Measurements from ENCODE around the gene MNX1. TPM values are rescaled to one million over a fixed set of nuclear protein-coding genes. Genes with fewer than 3 reads are reported as not detected.

MNX1 gene
- under 1 TPM in 1 of 3 donors, not detected in 2; 0.10 TPM for polyA plus RNA-seq (ENCODE audit: insufficient read length in 3 of 3)

DNA sequence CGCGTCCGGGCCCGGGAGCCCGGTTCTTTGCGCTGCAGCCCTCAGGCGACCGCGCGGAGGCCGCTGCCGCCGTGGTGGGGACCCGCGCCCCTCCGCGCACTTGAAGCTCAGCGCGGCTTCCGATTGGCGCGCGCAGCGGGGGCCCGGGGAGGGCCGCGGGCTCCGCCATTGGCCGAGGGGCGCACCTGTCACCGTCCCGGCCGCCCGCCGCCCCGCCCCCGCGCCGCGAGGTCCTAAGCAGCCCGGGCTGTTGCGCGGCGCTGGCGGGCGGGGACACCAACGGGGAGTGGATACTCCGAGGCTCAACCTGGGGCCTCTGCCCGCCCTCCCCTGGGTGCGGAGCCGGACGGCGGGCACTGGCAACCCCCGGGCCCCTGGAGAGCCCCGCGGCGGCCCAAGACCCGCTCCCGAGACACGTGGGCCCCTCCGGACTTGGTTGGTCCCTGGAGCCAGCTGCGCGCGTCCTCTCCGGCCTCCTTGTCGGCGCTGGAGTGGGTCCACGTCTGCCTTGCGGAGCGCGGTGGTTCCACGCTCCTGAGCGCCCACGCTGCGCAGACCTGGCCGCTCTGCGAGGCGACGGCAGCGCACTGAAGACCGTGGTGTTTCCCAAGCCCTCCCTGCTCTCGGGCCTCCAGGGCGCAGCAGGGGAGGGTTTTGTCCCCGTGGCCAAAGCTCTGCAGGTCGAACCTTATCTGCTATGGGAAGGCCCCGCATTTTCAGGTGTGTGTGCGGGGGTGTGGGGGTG is at the start of gene MNX1:
MNX1 (minus strand) TSS at position 76 of the 745 bp plus-strand sequence. CDS start 313 bp downstream, outside the sequence.
- no peak for DNase-seq (ENCODE audit: low read depth in 3 of 3, low spot score in 2 of 3)

DNA sequence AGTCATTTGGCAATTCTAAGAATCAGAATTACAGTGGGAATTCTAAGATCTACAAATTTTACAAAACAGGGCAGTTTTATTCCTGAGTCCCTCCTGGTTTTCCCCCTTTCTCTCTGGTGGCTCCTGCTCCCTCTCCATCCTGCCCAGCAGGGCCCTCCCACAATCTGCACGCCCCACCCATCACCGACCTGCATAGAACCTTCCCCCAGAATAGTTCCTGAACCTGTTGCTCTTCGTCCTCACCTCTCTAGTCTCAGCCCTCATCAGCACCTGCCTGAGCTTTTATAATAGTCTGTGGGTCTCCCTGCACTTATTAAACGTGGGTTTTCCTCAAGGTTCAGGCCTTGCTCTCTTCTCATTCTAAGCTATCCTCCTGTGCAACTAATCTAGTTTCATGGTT is 49.1 kb upstream of the MNX1 start:
- DNase-seq (ENCODE audit: low read depth in 3 of 3, low spot score in 2 of 3), result no peak

DNA sequence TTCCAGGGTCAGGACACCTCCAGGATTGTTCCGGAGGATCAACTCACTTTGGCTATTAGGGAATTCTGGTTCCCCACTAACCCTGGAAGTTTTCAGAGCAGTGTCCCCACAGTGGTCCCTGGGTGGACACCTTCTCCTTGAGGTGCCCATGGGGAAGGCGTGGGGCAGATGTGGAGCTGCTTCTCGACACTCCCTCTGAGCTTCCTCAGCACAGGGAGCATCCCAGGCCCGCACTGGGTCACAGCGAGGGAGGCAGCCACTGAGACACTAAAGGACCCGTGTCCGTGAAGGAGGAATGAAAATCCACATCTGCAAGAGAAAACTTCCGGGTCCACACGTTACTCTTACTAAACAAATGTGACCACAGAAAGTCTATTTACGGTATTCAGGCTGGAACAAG is 48.2 kb upstream of the MNX1 start:
- no peak for DNase-seq (ENCODE audit: low read depth in 3 of 3, low spot score in 2 of 3)

DNA sequence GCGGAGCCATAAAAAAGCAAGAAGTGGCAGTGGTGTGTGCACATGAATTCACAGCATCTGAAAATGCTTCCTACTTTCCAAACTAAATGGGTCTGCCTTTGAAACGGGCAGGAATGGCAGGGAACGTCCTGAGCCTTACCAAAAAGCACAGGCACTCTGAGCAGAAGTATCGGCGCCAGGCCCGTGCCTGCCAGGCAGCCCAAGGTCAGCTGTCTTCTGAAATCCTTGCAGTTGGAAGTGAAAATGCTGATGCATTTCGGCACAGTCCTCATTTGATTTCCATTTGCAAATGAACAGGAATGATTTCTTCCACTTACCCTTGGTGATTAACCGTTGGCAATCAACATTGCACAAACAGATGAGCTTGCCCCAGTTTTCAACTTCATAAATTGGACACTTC is 47.6 kb upstream of the MNX1 start:
- no peak for DNase-seq (ENCODE audit: low read depth in 3 of 3, low spot score in 2 of 3)

DNA sequence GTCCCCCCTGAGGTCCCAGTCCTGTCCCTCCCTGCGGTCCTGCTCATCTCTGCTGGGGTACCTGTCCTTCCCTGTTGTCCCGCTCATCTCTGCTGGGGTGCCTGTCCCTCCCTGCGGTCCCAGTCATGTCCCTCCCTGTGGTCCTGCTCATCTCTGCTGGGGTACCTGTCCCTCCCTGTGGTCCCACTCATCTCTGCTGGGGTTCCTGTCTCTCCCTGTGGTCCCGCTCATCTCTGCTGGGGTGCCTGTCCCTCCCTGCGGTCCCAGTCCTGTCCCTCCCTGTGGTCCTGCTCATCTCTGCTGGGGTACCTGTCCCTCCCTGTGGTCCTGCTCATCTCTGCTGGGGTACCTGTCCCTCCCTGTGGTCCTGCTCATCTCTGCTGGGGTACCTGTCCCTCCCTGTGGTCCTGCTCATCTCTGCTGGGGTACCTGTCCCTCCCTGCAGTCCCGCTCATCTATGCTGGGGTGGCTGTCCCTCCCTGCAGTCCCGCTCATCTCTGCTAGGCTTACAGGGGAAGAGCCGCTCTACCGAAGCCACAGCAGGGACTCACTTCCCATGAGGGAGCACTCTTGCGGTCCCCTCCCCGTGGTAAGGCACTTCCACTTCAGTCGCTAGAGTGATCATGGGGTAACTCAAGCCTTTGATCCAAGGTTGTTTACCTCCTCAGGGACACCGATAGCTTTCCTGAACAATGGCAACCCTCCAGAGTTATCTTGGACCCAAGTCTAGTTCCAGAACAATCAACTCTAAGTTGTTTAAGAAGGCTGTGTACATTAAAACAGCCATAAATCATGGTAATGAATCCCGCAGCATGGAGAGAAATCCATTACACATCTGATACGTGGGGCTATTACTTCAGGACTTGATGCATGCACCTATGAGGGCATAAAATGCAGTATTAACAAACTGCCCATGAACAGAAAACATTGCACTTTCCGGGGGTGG is 46.8 kb upstream of the MNX1 start:
- DNase-seq (ENCODE audit: low read depth in 3 of 3, low spot score in 2 of 3), result no peak

DNA sequence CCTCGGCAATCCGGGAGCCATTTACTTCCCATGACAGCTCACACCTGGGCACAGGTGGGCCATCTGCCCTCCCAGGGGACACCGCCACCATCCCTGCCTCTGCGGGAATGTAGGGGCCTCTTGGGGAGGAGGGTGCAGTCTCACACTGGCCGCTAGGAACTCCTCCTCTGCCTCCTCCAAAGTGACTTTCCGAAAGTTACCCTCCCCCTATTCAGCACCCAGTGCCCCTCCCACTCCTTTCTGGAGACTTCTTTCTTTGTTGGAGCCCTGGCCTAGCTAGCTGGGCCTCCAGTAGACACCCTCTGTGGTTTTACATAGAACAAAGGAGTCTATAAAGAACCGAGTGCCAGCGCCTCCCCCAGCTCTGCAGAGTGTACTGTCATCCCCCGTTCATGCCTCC is 45.8 kb upstream of the MNX1 start:
- no peak for DNase-seq (ENCODE audit: low read depth in 3 of 3, low spot score in 2 of 3)

DNA sequence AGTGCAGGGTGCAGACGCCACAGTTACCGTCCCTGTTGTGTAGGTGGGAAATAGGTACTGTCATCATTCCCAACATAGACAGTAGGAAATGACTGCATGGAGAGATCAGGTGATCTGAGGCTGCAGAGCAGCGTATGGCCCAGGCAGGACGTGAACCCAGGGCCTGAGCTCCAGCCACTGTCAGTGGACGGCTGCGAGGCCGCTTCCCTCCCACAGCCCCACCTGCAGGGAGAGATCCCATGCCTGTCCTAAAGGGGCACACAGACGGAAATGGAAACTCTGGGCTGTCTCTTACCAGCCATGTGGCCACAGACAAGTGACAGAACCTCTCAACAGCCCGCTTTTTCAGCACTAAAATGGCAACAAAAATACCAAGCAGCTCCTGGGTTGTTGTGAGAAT is 44.5 kb upstream of the MNX1 start:
- DNase-seq (ENCODE audit: low read depth in 3 of 3, low spot score in 2 of 3), result no peak

DNA sequence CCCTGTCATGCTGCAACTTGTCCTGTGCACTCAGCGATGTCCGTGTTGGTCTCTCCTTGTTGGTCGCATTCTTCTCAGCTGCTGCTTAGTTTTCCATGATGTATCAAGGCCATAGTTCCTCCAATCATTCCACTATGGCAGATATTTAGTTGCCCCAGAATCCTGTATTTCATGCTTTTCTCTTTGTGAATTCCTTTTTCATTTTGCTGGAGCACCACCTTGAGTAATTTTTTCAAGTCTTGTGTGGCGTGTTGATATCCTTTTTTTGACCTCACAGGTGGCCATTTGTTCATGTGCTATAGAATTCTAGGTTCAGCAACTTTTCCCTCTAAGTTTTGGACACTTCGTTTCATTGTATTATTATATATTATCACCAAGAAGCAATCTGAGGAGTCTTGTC is 42.7 kb upstream of the MNX1 start:
- DNase-seq (ENCODE audit: low read depth in 3 of 3, low spot score in 2 of 3), result no peak

DNA sequence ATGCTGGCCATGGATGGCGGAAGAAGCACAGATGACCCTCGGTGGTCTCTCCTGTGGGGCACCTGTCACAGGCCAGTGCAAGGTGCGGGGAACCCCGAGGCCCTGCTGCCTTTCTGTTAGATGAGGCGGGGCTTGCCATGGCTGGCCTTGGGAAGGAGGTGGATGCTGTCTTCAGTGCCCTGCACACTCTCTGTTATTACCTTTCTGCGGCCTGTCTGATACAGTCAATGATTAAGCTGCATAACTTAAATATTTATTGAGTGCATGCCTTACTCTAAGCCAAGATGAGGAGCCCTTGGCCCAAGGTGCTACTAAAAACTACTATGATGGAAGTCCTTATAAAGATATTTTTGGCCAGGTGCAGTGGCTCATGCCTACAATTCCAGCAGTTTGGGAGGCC is 36.7 kb upstream of the MNX1 start:
- DNase-seq (ENCODE audit: low read depth in 3 of 3, low spot score in 2 of 3), result no peak

DNA sequence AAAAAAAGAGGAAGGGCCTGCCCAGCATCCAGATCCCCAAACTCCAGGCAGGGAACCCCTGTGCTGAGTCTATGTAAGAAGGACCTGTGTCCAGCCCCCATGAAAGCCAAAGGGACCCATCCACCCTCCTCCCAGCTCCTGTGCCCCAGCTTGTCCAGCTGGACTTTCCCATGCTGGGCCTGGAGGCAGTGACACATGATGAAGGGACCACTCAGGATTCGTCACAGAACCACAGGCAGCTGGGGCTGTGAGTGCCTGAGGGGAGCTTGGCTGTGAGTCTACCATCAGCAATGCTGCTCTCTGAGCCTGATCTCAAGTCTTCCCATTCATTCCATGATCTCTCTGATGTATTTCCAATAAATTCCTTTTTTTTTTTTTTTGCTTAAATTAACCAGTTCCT is 36.2 kb upstream of the MNX1 start:
- DNase-seq (ENCODE audit: low read depth in 3 of 3, low spot score in 2 of 3), result no peak

DNA sequence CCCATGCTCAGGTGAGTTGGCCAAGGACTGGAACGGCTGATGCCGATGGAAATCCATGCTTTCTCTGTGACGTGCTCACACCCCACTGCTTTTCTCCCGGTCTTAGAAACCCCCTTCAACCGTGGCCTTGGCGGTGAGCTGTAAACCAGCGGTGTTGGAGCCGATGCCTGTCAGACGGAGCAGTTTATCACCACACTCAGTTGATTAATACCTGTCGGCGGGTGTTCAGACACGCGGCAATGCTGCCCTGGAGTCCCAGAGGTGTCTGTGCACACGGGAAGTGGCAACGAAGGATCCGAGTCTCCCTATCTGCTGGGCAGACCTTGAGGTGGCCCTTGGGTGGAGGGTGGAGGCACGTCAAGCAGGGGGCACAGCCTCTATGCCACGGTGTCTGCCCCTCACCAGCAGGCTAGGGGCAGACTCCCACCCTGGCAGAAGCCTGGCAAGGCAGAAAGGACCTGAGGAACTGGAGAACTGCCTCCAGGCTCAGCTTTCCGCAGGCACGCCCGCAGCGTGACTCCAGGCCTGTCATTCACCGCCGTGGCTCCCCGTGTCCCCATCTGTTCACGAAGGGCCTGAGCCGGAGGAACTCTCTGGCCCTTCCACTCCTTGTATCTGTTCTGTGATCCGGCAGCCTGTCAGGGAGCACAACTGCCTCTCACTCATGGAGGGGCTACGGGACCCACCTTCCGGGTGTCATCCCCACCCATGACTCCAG is 34.6 kb upstream of the MNX1 start:
- DNase-seq (ENCODE audit: low read depth in 3 of 3, low spot score in 2 of 3), result no peak

DNA sequence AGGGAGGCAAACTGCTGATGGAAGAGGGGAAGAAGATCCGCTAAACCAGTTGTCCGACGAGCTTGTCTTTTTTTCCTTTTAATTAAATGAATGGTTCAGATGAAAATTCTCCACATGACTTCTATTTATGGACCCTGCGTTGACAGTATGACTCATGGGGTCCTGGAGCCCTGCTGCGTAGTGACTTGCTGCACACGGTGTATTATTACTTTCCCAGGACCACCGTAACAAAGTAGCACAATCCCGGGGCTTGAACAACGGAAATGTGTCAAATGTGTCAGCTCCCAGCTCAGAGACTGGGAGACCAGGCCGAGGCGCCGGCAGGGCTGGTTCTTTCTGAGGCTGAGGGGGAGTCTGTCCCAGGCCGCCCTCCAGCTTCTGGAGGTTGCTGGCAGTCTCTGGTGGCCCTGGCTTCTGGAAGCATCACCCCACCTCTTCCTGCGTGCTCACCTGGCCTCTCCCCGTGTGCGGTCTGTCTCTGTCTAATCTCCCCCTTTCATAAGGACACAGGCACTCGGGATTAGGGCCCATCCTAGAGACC is 33.8 kb upstream of the MNX1 start:
- DNase-seq (ENCODE audit: low read depth in 3 of 3, low spot score in 2 of 3), result no peak

DNA sequence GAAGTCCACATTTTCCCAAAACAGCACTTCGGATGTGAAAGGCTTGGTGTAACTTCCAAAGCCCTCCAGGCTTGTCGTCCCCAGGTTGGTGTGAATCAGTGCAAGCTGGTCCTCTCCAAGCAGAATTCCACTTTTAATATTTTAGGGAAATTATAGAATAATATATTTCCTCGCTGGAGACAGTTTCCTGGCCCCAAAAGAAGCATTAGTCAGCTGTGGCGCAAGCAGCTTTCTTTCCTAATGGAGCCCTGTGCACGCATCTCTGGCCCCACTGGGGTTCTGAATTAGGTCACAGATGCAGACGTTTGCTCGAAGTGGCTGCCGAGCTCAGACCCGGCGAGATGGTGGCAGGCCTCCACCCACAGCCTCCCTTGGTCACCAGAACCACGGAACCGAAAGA is 33.3 kb upstream of the MNX1 start:
- DNase-seq (ENCODE audit: low read depth in 3 of 3, low spot score in 2 of 3), result no peak

DNA sequence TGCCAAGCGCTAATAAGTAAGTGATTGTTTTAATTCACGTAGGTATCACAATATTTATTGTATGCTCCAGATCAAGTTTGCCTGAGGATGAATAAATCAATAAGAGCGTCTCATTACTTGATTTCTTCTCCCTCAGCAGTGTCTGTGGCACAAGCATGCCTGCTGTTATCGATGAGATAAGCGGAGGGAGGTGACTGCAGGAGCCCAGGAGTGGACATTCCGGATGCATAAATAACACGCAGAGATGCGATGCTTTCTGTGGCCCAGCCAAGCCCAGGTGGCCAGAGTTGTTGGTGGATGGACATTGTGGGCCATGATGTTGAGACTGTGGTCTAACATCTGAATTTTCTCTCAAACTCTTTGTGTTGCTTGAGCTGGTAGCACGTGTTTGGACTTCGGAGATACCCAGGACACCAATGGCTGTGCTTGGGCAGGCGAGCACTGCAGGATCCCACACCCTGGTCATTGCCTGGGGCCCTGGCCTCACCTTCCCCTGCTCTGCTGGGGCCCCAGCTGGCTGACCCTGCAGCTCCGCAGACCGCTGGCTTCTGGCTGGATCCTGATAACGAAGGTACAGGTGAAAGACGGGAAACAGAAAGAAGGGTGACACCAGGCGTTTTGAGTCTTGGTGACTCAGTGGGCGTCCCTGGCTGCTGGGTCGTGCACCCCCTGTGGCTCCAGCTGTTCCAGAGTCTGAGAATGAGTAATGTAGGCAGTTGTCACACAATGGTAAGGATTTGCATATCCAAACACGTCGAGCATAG is 31.2 kb upstream of the MNX1 start:
- no peak for DNase-seq (ENCODE audit: low read depth in 3 of 3, low spot score in 2 of 3)

DNA sequence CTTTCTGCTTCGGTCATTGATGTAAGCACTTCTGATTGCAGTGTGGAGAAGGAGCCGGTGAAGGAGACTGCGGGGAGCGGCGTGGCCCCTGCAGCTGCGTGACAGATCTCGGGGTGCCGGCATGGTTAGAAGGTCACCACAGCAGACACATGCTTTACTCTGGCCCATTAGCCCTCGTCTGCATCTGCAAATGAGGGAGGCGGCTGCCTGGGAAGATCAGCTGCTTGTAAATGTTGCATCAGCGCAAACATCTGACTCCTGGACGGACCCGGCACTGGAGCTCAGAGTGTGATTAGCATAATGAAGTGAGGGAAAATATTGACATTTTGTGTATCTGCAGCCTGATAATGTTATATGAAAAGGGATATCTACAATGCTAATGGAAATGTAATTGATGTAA is 30.5 kb upstream of the MNX1 start:
- no peak for DNase-seq (ENCODE audit: low read depth in 3 of 3, low spot score in 2 of 3)

DNA sequence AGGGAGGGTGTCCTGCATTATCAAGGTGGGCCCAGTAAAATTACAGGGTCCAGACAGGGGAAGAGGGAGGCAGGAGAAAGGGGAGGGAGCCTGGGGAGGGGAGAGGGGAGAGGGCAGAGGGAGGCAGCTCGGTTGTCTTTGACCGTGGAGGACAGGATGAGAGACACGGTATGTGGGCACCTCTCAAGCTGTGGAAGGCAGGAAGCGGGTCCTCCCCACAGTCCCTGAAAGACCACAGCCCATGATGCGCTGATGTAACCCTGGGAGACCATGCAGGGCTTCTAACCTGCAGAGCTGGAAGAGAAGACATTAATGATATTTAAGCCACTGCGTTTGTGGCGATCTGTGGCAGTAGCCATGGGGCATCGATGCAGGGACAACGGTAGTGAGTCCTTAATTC is 27.2 kb upstream of the MNX1 start:
- DNase-seq (ENCODE audit: low read depth in 3 of 3, low spot score in 2 of 3), result no peak

DNA sequence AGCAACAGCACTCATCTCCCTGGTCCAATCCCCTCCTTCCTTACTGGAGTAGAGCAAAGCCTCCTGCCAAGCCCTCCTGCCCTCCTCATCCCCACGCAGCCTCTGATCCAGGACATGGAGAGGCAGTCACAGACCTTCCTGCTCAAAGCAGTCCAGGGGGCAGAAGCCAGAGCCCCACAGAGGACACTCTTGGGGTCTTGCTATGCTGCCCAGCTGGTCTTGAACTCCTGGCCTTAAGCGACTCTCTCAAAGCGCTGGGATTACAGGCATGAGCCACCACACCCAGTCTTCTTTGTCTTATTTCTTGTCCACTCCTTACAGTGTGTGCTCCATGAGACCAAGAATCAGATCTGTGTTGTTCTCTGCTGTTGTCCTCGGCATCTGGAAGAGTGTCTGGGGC is 26.6 kb upstream of the MNX1 start:
- DNase-seq (ENCODE audit: low read depth in 3 of 3, low spot score in 2 of 3), result no peak

DNA sequence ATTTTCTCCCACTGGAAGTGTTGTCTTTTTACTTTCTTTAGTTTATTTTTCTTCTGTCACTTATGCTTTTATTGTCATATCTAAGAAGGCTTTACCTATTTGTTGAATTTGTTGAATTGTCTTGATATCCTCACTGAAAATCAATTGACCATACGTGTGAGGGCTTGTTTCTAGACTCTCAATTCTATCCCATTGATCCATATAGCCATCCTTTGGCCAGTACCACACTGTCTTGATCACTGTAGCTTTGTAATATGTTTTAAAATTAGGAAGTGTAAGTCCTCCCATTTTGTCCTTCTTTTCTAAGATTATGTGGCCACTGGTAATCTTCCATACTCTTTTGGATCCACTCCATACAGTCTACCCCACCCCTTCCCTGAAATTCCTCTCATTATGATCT is 25.5 kb upstream of the MNX1 start:
- DNase-seq (ENCODE audit: low read depth in 3 of 3, low spot score in 2 of 3), result no peak

DNA sequence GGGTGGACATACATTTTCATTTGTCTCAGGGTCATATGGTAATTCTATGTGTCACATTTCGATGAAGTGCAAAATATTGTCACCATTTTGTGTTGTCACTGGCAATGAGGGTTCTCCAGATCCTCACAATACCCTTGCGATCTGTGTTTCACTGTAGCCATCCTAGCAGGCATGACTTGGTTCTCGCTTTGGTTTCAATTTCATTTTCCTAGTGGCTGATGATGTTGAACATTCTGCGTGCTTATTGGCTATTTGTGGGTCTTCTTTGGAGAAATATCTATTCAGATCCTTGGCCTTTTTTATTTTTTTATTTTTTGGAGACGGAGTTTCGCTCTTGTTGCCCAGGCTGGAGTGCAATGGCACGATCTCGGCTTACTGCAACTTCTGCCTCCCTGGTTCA is 24.8 kb upstream of the MNX1 start:
- no peak for DNase-seq (ENCODE audit: low read depth in 3 of 3, low spot score in 2 of 3)
